Mesendoderm (in vitro differentiated cells): Measurements from ENCODE around the gene PELO.

Experiments used
- DNase-seq: peaks from one replicate; pipeline ENCODE4 v3.0.0; 2013
- H2AK5ac ChIP-seq: 2 replicates; pipeline ENCODE4 v1.6.1; 2013; ENCODE audit warnings: low read length, inconsistent platforms
- H2BK120ac ChIP-seq: 2 replicates; pipeline ENCODE4 v1.6.1; 2013; ENCODE audit warnings: low read depth, mild to moderate bottlenecking, low read length, moderate library complexity, mixed read lengths
- H2BK15ac ChIP-seq: replicated peaks from 2 replicates; pipeline ENCODE4 v1.6.1; 2013; ENCODE audit warnings: low read depth, mild to moderate bottlenecking, moderate library complexity
- H2BK5ac ChIP-seq: 2 replicates; pipeline ENCODE4 v1.6.1; 2013; ENCODE audit warnings: low read length, inconsistent platforms
- H3K18ac ChIP-seq: 2 replicates; pipeline ENCODE4 v1.6.1; 2013; ENCODE audit warnings: mild to moderate bottlenecking, low read length, mixed read lengths
- H3K23ac ChIP-seq: one replicate; pipeline ENCODE4 v1.6.1; 2013; ENCODE audit warnings: low read length
- H3K27ac ChIP-seq: 2 replicates; pipeline ENCODE4 v1.5.1; 2013; ENCODE audit warnings: low read depth, mild to moderate bottlenecking, inconsistent platforms, low read length, moderate library complexity
- H3K27me3 ChIP-seq: 2 replicates; pipeline ENCODE4 v1.6.1; 2013; ENCODE audit warnings: low read length, control low read depth, mild to moderate bottlenecking, inconsistent platforms; ENCODE audit not compliant: insufficient read depth, poor library complexity
- H3K36me3 ChIP-seq: 2 replicates; pipeline ENCODE4 v1.6.1; 2013; ENCODE audit warnings: low read length, inconsistent platforms; ENCODE audit not compliant: control insufficient read depth, insufficient read depth
- H3K4ac ChIP-seq: one replicate; pipeline ENCODE4 v1.6.1; 2013; ENCODE audit warnings: low read depth, mild to moderate bottlenecking, low read length, moderate library complexity
- H3K4me1 ChIP-seq: 2 replicates; pipeline ENCODE4 v1.6.1; 2013; ENCODE audit warnings: low read depth, low read length, inconsistent platforms; ENCODE audit not compliant: control insufficient read depth
- H3K4me2 ChIP-seq: 2 replicates; pipeline ENCODE4 v1.6.1; 2013; ENCODE audit warnings: low read length
- H3K4me3 ChIP-seq: 2 replicates; pipeline ENCODE4 v1.5.1; 2013; ENCODE audit warnings: mild to moderate bottlenecking, low read length
- H3K56ac ChIP-seq: one replicate; pipeline ENCODE4 v1.6.1; 2013; ENCODE audit warnings: low read length
- H3K79me1 ChIP-seq: 2 replicates; pipeline ENCODE4 v1.6.1; 2013; ENCODE audit warnings: low read length, inconsistent platforms
- H3K79me2 ChIP-seq: 2 replicates; pipeline ENCODE4 v1.6.1; 2013; ENCODE audit warnings: mild to moderate bottlenecking, low read length; ENCODE audit not compliant: control insufficient read depth, insufficient read depth
- H3K9ac ChIP-seq: 2 replicates; pipeline ENCODE4 v1.6.1; 2013; ENCODE audit warnings: low read length, inconsistent platforms
- H4K5ac ChIP-seq: one replicate; pipeline ENCODE4 v1.6.1; 2013; ENCODE audit warnings: low read length
- H4K8ac ChIP-seq: one replicate; pipeline ENCODE4 v1.6.1; 2013; ENCODE audit warnings: low read depth, mild to moderate bottlenecking, control low read depth, low read length, moderate library complexity
- WGBS: extraction: QIAGEN DNeasy Blood & Tissue Kit; methylation state at CpG from one replicate; pipeline ENCODE4 v1.1.7; 2013; ENCODE audit warnings: low lambda C conversion rate, missing lambda C conversion rate; ENCODE audit not compliant: insufficient coverage; ENCODE audit errors: extremely low coverage; 5-methylcytosine and 5-hydroxymethylcytosine counted together

PELO gene

GRCh38 chr5:52837068-52837467 lies 49.4 kb downstream of the PELO start:
- Histone ChIP-seq H2BK5ac (no peak overlapping the region), H3K79me1 (no peaks in the 10 kb centered on the region), H3K4ac (no peak overlapping the region), H3K27me3 (no peaks in the 10 kb centered on the region), H3K4me3 (no peak overlapping the region), H3K18ac (no peak overlapping the region), H3K27ac (no peak overlapping the region), H2AK5ac (no peak overlapping the region), H3K23ac (no peak overlapping the region), H3K4me1 (no peaks in the 10 kb centered on the region), H4K5ac (no peak overlapping the region), H3K9ac (no peak overlapping the region), H2BK120ac (no peak overlapping the region), H4K8ac (no peak overlapping the region), H3K36me3 (no peaks in the 10 kb centered on the region), H3K56ac (no peak overlapping the region), H2BK15ac (no peak overlapping the region), H3K79me2 (no peaks in the 10 kb centered on the region), H3K4me2 (no peak overlapping the region)
- WGBS: no CpG with 5 or more reads among the region's 7 CpGs
- DNase-seq: no peak
